Body of pancreas (tissue), 4 donors: ENCODE results near the gene CHAF1A. TPM values are rescaled to one million over a fixed set of nuclear protein-coding genes. Genes with fewer than 3 reads are reported as not detected.

ENCODE experiments used
- ATAC-seq: fragments of 150-250 bp; one replicate; pipeline ENCODE4 v1.9.1; 2016
- DNase-seq, 4 donors: peaks; one replicate each; pipeline ENCODE4 v3.0.0-alpha.2; 2019
- H3K27ac ChIP-seq, 4 donors: fragments of 200-600 bp; sonication (generic); 1 replicate in 3 of 4; 2 replicates in 1 of 4; pipeline versions ENCODE4 v1.5.1 to v1.6.1; 2016 to 2019; ENCODE audit warnings: mild to moderate bottlenecking in 1 of 4, mixed read lengths in 1 of 4, moderate library complexity in 1 of 4
- H3K27me3 ChIP-seq, 2 donors: fragments of 200-600 bp; sonication (generic); one replicate each; pipeline ENCODE4 v1.6.0; 2016; ENCODE audit warnings: mild to moderate bottlenecking in 1 of 2
- H3K36me3 ChIP-seq, 2 donors: fragments of 200-600 bp; sonication (generic); replicated peaks in 1 of 2; 2 replicates each; pipeline ENCODE4 v1.5.1; 2016; ENCODE audit warnings: low read depth in 2 of 2; ENCODE audit not compliant: insufficient read depth in 1 of 2
- H3K4me1 ChIP-seq: fragments of 200-600 bp; sonication (generic); one replicate; pipeline ENCODE4 v1.6.0; 2016
- H3K4me3 ChIP-seq, 2 donors: fragments of 200-600 bp; sonication (generic); 1 replicate in 1 of 2; 2 replicates in 1 of 2; pipeline ENCODE4 v1.5.1; 2016 to 2019
- H3K9me3 ChIP-seq, 3 donors: fragments of 200-600 bp; sonication (generic); 1 replicate in 2 of 3; 2 replicates in 1 of 3; pipeline ENCODE4 v1.5.1; 2016
- POLR2A ChIP-seq, 3 donors: fragments of 450-650 bp; IDR thresholded peaks; one replicate each; pipeline ENCODE4 v1.6.1; 2016; ENCODE audit warnings: antibody characterized with exemption in 3 of 3, mild to moderate bottlenecking in 2 of 3
- WGBS, 2 donors: methylation state at CpG; one replicate each; pipeline ENCODE4 v1.1.5; 2017; 5-methylcytosine and 5-hydroxymethylcytosine counted together
- intact Hi-C: fragments of 100-400 bp; cut with DNase I; formaldehyde crosslinking; loops from one replicate; pipeline ENCODE4 v1.15.1; 2023
- total RNA-seq, 2 donors: library from RNA; depleted of rRNA; stranded (reverse); fragments of >200 nt; gene quantifications; one replicate each; pipeline ENCODE4 v1.1.0, GENCODE V29; 2016
- TF ChIP-seq, protein P1 (sequence below), 7 experiments: fragments of 450-650 bp in 4 of 7; fragments of 200-600 bp in 3 of 7; sonication (generic) in 3 of 7; IDR thresholded peaks; one replicate each; pipeline ENCODE4 v1.5.1; 2016 to 2019; ENCODE audit warnings: antibody characterized with exemption in 7 of 7

CHAF1A gene
- total RNA-seq, 2 donors from 2014 or later = 3.4 to 6.3 TPM

- Histone ChIP-seq H3K36me3 (no peaks in the 10 kb centered on the region), H3K4me3 (no peak overlapping the region), H3K27ac (peak overlapping the region; percentile 58 to 81 (median 72)), H3K4me1 (peaks cover 93% of the 10 kb centered on the region), H3K27me3 (no peaks in the 10 kb centered on the region), H3K9me3 (no peaks in the 10 kb centered on the region)
- ATAC-seq (no peak), DNase-seq (peak in 2 of 4 donors; percentile 23 to 49)
- WGBS, 2 donors = 56 to 67% methylated on average over 15 to 16 of the region's 16 CpGs
- TF ChIP-seq, protein P1, sequence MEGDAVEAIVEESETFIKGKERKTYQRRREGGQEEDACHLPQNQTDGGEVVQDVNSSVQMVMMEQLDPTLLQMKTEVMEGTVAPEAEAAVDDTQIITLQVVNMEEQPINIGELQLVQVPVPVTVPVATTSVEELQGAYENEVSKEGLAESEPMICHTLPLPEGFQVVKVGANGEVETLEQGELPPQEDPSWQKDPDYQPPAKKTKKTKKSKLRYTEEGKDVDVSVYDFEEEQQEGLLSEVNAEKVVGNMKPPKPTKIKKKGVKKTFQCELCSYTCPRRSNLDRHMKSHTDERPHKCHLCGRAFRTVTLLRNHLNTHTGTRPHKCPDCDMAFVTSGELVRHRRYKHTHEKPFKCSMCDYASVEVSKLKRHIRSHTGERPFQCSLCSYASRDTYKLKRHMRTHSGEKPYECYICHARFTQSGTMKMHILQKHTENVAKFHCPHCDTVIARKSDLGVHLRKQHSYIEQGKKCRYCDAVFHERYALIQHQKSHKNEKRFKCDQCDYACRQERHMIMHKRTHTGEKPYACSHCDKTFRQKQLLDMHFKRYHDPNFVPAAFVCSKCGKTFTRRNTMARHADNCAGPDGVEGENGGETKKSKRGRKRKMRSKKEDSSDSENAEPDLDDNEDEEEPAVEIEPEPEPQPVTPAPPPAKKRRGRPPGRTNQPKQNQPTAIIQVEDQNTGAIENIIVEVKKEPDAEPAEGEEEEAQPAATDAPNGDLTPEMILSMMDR (IDR thresholded peaks at IDR 0.05) = peak in 1 of 7 experiments; percentile 1
- TF ChIP-seq POLR2A (IDR thresholded peaks at IDR 0.05) = no peak
- intact Hi-C loops = no loop called here
Observed at GRCh38 chr19:4376028-4376670, 26.3 kb upstream of the CHAF1A start.

DNA sequence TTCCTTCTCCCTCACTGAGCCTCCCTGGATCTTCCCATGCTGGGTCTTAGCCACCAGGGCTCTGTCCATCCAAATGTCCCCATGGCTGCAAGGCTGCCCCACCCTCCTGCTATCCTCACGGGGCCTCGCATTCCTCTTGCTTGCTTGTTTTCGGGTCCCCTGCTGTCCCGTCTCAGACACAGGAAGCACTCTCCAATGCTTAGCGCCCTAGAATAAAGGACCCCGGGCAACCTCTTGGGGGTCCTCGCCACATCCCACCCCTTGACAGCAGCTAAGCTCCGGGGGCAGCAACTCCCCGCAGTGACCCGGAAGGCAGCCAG is 25.8 kb upstream of the CHAF1A start:
- Histone ChIP-seq H3K9me3 (no peaks in the 10 kb centered on the region), H3K4me3 (no peak overlapping the region), H3K36me3 (no peaks in the 10 kb centered on the region), H3K27ac (peak overlapping the region in 3 of 4 donors; percentile 58 to 81 (median 80)), H3K27me3 (no peaks in the 10 kb centered on the region), H3K4me1 (peaks cover 88% of the 10 kb centered on the region)
- WGBS, 2 donors = 58 to 75% methylated on average over 10 of the region's 10 CpGs
- intact Hi-C loops = no loop called here
- DNase-seq = no peak
- no peak for ATAC-seq
- TF ChIP-seq POLR2A (IDR thresholded peaks at IDR 0.05) = no peak
- TF ChIP-seq, protein P1 (IDR thresholded peaks at IDR 0.05) = no peak

- H3K4me1 ChIP-seq = peaks cover 83% of the 10 kb centered on the region
- DNase-seq (peak; percentile 62 to 84 (median 74)), ATAC-seq (peak; percentile 20)
- peak overlapping the region; percentile 0 to 81 (median 69) for H3K27ac ChIP-seq
- intact Hi-C loops = no loop called here
- 22 to 54% methylated on average over 4 to 16 of the region's 23 CpGs for WGBS, 2 donors
- no peaks in the 10 kb centered on the region for H3K9me3 ChIP-seq
- TF ChIP-seq, protein P1 (IDR thresholded peaks at IDR 0.05) = no peak
- no peak for TF ChIP-seq POLR2A (IDR thresholded peaks at IDR 0.05)
- no peaks in the 10 kb centered on the region for H3K36me3 ChIP-seq
- no peak overlapping the region for H3K4me3 ChIP-seq
- no peaks in the 10 kb centered on the region for H3K27me3 ChIP-seq
Observed at GRCh38 chr19:4376991-4377781, 25.3 kb upstream of the CHAF1A start.

DNA sequence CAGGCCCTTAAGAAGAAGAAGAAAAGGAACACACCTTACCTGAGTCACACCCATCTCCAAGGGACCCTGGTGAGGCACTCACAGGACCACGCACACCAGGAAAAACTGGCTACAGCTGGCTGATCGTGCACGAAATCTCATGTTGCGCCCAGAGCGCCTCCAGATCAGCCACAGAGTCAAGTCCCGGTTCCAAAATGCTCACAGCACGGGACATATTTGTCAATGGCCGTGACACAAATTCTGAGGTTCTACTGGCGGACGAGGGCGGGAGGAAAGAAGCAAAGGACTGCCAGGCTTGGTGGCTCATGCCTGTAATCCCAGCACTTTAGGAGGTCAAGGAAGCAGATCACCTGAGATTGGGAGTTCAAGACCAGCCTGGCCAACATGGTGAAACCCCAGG is 23.6 kb upstream of the CHAF1A start:
- intact Hi-C loops = no loop called here
- WGBS, 2 donors = 52 to 77% methylated on average over 5 to 11 of the region's 11 CpGs
- no peaks in the 10 kb centered on the region for H3K9me3 ChIP-seq
- TF ChIP-seq POLR2A (IDR thresholded peaks at IDR 0.05) = no peak
- TF ChIP-seq, protein P1 (IDR thresholded peaks at IDR 0.05) = no peak
- peak overlapping the region; percentile 50 to 82 (median 64) for H3K27ac ChIP-seq
- H3K27me3 ChIP-seq = no peaks in the 10 kb centered on the region
- ATAC-seq (no peak), DNase-seq (peak in 1 of 4 donors; percentile 15)
- no peaks in the 10 kb centered on the region for H3K36me3 ChIP-seq
- H3K4me1 ChIP-seq = peaks cover 73% of the 10 kb centered on the region
- no peak overlapping the region for H3K4me3 ChIP-seq
